ENCODE measurements around the gene ANKRD11.
A peak's percentile ranks its signal among the peaks of the same experiment; 100 is the strongest.
"Not testable (repeated sequence)": the region's sequence is repeated elsewhere in the genome, so short reads cannot be mapped to it uniquely, and the experiment has no call there.

ANKRD11 gene

DNA sequence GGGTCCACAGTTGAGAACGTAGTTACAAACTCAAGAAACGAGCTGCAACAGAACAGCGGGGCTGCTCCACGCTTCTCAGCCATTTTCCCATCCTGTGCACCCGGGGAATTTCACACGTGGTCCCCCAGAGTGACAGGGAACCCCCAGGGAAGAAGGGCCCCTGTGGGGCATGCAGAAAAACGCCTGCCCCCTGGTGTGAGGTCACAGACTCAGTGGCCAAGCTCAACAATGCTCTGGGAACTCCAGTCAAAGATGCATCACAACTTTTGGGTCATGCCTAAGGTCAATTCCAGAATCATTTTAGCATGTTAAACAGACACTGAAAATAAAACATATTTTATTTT lies 157.5 kb downstream of the ANKRD11 start:
- TF ChIP-seq, protein P1, sequence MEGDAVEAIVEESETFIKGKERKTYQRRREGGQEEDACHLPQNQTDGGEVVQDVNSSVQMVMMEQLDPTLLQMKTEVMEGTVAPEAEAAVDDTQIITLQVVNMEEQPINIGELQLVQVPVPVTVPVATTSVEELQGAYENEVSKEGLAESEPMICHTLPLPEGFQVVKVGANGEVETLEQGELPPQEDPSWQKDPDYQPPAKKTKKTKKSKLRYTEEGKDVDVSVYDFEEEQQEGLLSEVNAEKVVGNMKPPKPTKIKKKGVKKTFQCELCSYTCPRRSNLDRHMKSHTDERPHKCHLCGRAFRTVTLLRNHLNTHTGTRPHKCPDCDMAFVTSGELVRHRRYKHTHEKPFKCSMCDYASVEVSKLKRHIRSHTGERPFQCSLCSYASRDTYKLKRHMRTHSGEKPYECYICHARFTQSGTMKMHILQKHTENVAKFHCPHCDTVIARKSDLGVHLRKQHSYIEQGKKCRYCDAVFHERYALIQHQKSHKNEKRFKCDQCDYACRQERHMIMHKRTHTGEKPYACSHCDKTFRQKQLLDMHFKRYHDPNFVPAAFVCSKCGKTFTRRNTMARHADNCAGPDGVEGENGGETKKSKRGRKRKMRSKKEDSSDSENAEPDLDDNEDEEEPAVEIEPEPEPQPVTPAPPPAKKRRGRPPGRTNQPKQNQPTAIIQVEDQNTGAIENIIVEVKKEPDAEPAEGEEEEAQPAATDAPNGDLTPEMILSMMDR (IDR thresholded peaks at IDR 0.05; ENCODE audit: extremely low read depth, insufficient read depth, missing control alignments) = peak; percentile 7
- in situ Hi-C loops (cut with MboI; ENCODE audit: low pct_unique_long_range_greater_than_20kb, low sequenced_read_pairs, unreplicated experiment) = no loop called here
- DNase-seq (ENCODE audit: low spot score) = no peak

DNA sequence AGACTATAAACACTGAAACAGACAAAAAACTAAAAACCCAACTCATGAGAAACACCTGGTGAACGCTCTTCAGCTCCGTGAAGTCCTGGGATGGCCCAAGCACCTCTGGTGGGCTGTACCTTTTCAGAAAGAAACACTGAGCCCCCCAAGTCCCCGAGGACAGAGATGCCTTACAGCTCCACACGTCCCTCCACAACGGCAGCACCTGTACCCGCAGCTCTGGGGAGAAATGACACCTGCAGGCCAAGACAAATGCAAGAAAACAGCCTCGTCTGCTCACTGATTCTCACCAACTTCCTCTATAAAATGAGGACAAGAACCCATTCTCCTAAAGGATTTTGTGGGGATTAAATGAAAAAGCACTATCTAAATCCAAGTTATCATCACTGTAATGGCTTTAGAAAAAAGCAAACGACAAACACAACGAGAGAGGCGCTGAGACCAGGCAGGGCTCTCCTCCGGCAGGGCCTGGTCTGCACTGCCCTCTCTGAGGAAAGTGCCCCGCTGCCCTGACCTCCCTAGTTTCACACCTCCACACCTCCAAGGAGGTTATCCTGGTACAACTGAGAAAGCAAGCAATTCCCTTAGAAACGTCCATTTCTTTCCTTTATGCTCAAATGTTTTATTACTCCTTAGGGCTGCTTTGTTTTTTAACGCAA lies 158.0 kb downstream of the ANKRD11 start:
- in situ Hi-C loops (cut with MboI; ENCODE audit: low pct_unique_long_range_greater_than_20kb, low sequenced_read_pairs, unreplicated experiment) = no loop called here
- TF ChIP-seq, protein P1 (IDR thresholded peaks at IDR 0.05; ENCODE audit: extremely low read depth, insufficient read depth, missing control alignments) = no peak
- DNase-seq (ENCODE audit: low spot score) = no peak

DNA sequence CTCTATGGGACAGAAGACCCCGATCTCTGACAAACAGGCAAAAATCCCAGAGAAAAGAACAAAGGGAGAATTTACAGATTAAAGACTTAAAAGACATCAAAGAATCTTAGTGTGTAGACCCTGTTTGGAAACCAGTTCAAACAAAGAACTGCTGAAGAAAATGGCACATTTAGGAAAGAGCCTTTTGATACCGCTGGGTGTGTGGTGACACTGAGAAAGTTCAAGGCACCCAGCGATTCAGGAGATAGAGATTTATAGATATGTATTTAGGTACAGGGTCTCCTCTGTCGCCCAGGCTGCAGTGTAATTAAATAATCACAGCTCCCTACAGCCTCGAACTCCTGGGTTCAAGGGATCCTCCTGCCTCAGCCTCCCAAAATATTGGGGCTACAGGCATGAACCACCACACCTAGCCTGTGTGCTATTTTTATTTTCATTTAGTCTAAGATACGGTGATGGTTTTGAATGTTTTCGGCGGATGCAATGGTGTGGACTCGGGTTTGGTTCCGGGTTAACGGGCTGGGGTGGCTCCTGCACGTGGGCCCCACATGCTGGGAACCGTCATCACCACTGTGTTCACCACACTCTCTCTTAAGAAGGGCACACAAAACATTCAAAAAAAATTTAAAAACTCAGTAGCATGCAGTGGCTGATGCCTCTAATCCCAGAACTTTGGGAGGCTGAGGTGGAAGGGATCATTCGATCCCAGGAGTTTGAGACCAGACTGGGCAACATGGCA lies 158.8 kb downstream of the ANKRD11 start:
- TF ChIP-seq, protein P1 (IDR thresholded peaks at IDR 0.05; ENCODE audit: extremely low read depth, insufficient read depth, missing control alignments) = no peak
- in situ Hi-C loops (cut with MboI; ENCODE audit: low pct_unique_long_range_greater_than_20kb, low sequenced_read_pairs, unreplicated experiment) = no loop called here
- DNase-seq (ENCODE audit: low spot score) = no peak

DNA sequence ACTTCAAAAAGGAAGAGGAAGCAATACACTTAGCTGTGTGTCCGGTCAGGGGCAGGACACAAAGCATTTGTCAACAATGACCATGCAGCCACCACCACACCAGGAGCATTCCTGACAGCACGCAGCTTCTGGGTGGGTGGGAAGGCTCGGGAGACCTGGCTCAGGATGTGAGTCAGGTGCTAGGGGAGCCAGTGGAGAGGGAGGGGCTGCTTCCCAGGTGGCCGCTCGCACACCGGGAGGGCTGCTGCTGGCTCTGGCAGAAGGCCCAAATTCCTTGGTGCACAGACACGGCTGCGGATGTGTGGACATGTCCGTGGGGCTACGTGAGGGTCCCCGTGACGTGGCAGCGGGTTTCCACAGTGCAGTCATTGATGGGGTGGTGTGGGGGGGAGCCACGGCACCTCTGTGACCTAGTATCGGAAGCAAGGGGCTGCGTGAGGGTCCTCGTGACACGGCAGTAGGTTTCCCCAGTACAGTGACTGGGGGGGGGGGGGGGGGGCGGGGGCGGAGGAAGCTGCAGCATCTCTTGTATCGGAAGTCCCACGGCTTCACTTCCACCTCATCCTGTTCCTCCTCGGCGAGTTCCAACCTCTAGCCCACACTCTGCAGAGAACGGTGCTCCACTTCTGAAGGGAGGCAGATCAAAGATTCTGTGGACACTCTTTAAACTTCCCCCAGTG lies 160.0 kb downstream of the ANKRD11 start:
- TF ChIP-seq, protein P1 (IDR thresholded peaks at IDR 0.05; ENCODE audit: extremely low read depth, insufficient read depth, missing control alignments) = no peak
- no peak for DNase-seq (ENCODE audit: low spot score)
- in situ Hi-C loops (cut with MboI; ENCODE audit: low pct_unique_long_range_greater_than_20kb, low sequenced_read_pairs, unreplicated experiment) = no loop called here

DNA sequence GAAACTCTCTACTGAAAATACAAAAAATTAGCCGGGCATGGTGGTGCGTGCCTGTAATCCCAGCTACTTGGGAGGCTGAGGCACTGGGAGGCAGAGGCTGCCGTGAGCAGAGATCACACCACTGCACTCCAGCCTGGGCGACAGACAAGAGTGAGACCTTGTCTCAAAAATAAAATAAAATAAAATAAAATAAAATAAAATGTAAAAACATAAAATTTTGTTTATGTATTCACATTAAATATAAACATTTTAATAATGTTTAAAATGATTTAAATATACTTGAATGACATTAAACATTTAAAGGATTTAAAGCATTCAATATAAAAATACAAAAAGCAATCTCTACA lies 160.6 kb downstream of the ANKRD11 start:
- DNase-seq (ENCODE audit: low spot score); in situ Hi-C loops (cut with MboI; ENCODE audit: low pct_unique_long_range_greater_than_20kb, low sequenced_read_pairs, unreplicated experiment): not testable (repeated sequence)

DNA sequence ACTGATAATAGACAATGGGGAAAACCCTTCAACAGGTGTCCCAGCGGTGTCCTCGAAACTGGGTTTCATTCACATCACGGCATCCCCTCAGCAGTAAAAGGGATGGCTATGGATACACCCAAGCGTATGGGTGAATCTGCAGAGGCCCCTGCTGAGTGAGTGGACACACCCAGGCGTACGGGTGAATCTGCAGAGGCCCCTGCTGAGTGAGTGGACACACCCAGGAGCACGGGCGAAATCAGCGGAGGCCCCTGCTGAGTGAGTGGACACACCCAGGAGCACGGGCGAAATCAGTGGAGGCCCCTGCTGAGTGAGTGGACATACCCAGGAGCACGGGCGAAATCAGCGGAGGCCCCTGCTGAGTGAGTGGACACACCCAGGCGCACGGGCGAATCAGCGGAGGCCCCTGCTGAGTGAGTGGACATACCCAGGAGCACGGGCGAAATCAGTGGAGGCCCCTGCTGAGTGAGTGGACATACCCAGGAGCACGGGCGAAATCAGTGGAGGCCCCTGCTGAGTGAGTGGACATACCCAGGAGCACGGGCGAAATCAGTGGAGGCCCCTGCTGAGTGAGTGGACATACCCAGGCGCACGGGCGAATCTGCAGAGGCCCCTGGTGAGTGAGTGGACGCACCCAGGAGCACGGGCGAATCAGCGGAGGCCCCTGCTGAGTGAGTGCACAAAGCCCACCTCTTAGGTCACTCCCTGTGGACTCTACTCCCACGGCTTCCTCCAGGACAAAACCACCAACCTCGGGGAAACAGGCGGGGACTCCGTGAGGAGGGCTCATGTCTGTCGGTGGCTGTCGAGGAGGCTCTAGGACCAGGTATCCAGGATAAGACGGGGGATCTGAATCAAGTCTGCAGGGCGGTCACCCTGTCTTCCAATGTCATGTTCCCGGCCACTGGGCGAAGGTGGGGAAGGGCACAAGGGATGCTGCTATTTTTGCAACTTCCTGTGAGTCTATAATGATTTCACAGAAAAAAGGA lies 161.7 kb downstream of the ANKRD11 start:
- DNase-seq (ENCODE audit: low spot score); in situ Hi-C loops (cut with MboI; ENCODE audit: low pct_unique_long_range_greater_than_20kb, low sequenced_read_pairs, unreplicated experiment): not testable (repeated sequence)

DNA sequence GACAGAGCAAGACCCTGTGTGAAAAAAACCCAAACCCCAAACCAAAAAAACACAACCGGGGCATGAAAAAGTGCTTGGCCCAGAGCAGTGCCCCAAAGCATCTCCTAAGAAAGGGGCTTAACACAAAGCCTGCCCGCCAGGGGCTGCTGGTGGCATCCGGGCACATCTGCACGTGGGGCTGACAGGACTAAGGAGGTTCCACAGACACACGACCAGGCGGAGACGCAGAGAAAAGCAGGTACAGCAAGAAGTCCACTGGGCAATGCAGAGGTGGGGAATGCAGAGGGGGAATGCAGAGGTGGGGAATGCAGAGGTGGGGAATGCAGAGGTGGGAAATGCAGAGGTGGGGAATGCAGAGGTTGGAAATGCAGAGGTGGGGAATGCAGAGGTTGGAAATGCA lies 163.6 kb downstream of the ANKRD11 start:
- no peak for DNase-seq (ENCODE audit: low spot score)
- in situ Hi-C loops (cut with MboI; ENCODE audit: low pct_unique_long_range_greater_than_20kb, low sequenced_read_pairs, unreplicated experiment) = no loop called here
- TF ChIP-seq, protein P1 (IDR thresholded peaks at IDR 0.05; ENCODE audit: extremely low read depth, insufficient read depth, missing control alignments) = no peak
